ENCODE data around the gene TLE4.
A peak's percentile ranks its signal among the peaks of the same experiment; 100 is the strongest.
"Not testable (repeated sequence)": the region's sequence is repeated elsewhere in the genome, so short reads cannot be mapped to it uniquely, and the experiment has no call there.

The TLE4 gene

GRCh38 chr9:79745752-79746336, 174.1 kb downstream of the TLE4 start:
- no peak for DNase-seq

GRCh38 chr9:79751895-79752466, 180.2 kb downstream of the TLE4 start:
- not testable (repeated sequence) for DNase-seq

- no peak for DNase-seq
Measured at GRCh38 chr9:79756414-79756813, 184.6 kb downstream of the TLE4 start.

- DNase-seq: no peak
Measured at GRCh38 chr9:79757074-79757473, 185.3 kb downstream of the TLE4 start.

GRCh38 chr9:79757881-79758669, 186.3 kb downstream of the TLE4 start:
- DNase-seq: peak; percentile 33

GRCh38 chr9:79759460-79759859, 187.7 kb downstream of the TLE4 start:
- peak; percentile 5 for DNase-seq

- no peak for DNase-seq
Measured at GRCh38 chr9:79762070-79762469, 190.3 kb downstream of the TLE4 start.

GRCh38 chr9:79763671-79764285, 192.0 kb downstream of the TLE4 start:
- DNase-seq: no peak

GRCh38 chr9:79764374-79764773, 192.6 kb downstream of the TLE4 start:
- DNase-seq: no peak

GRCh38 chr9:79765466-79765865, 193.7 kb downstream of the TLE4 start:
- no peak for DNase-seq

GRCh38 chr9:79766091-79766490, 194.3 kb downstream of the TLE4 start:
- no peak for DNase-seq

- DNase-seq: no peak
Measured at GRCh38 chr9:79768194-79768593, 196.4 kb downstream of the TLE4 start.

GRCh38 chr9:79769476-79770275, 197.9 kb downstream of the TLE4 start:
- DNase-seq: no peak

GRCh38 chr9:79774356-79774755, 202.6 kb downstream of the TLE4 start:
- DNase-seq: no peak
